Astrocyte (in vitro differentiated cells and primary cell): ENCODE results near the gene EPHA7.

Experiments used
- EZH2 ChIP-seq: IDR thresholded peaks from 2 replicates; pipeline ENCODE4 v1.6.1; 2012; ENCODE audit warnings: mild to moderate bottlenecking, low read length, inconsistent platforms; ENCODE audit not compliant: insufficient read depth
- TF ChIP-seq, protein P1 (sequence below): IDR thresholded peaks from 2 replicates; pipeline ENCODE4 v1.5.1; 2011; ENCODE audit warnings: low read depth, mild to moderate bottlenecking, inconsistent platforms, low read length, moderate library complexity; ENCODE audit not compliant: insufficient read depth

DNA sequence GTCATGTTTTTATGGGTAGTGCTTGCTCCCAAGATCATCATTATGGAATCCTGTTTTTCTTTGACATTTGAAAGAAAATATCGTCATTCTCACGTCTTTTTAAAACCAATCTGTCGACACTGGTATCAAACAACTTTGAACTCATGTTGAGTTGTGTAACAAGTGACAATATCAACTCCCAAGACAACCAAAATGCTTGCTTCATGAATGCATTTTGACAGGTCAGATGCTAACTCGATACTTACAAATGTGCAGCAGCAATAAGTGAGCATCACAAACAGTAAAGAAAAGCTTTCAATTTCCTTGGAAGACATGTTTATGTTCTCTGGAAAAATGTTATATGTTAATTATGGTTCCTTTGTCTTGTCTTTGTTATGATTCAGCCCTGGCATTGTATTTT is 125.9 kb downstream of the EPHA7 start:
- TF ChIP-seq, protein P1, sequence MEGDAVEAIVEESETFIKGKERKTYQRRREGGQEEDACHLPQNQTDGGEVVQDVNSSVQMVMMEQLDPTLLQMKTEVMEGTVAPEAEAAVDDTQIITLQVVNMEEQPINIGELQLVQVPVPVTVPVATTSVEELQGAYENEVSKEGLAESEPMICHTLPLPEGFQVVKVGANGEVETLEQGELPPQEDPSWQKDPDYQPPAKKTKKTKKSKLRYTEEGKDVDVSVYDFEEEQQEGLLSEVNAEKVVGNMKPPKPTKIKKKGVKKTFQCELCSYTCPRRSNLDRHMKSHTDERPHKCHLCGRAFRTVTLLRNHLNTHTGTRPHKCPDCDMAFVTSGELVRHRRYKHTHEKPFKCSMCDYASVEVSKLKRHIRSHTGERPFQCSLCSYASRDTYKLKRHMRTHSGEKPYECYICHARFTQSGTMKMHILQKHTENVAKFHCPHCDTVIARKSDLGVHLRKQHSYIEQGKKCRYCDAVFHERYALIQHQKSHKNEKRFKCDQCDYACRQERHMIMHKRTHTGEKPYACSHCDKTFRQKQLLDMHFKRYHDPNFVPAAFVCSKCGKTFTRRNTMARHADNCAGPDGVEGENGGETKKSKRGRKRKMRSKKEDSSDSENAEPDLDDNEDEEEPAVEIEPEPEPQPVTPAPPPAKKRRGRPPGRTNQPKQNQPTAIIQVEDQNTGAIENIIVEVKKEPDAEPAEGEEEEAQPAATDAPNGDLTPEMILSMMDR = no peak
- no peak for TF ChIP-seq EZH2
